ENCODE results near the gene ZBTB40.

Gene ZBTB40

GRCh38 chr1:22428672-22429071, 23.0 kb upstream of the ZBTB40 start:
- DNase-seq: peak; percentile 88

DNA sequence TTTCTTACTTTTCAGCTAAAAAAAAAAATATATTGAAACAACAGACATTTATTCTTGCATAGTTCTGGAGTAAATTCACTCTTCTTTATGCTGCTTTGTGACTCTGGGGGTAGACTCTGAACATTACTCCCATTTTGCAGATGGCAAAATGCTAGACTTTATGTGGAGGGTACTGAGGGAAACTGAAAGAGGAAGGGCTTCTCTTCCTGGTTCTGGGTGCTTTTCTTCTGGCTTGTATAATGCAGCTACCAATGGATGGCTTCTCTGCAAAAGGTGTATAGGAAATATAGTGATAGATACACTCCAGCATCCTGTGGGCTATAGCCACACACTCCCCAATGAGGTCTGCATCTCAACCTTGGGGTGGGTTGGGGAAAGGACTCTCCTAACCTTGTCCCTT, 19.7 kb upstream of the ZBTB40 start:
- DNase-seq: no peak

- no peak for DNase-seq
These were observed 16.9 kb upstream of the ZBTB40 start for GRCh38 chr1:22434717-22435116.

GRCh38 chr1:22436948-22437347, 14.7 kb upstream of the ZBTB40 start:
- DNase-seq: no peak

GRCh38 chr1:22437573-22437972, 14.1 kb upstream of the ZBTB40 start:
- no peak for DNase-seq

GRCh38 chr1:22440582-22440981, 11.1 kb upstream of the ZBTB40 start:
- DNase-seq: peak; percentile 30

DNA sequence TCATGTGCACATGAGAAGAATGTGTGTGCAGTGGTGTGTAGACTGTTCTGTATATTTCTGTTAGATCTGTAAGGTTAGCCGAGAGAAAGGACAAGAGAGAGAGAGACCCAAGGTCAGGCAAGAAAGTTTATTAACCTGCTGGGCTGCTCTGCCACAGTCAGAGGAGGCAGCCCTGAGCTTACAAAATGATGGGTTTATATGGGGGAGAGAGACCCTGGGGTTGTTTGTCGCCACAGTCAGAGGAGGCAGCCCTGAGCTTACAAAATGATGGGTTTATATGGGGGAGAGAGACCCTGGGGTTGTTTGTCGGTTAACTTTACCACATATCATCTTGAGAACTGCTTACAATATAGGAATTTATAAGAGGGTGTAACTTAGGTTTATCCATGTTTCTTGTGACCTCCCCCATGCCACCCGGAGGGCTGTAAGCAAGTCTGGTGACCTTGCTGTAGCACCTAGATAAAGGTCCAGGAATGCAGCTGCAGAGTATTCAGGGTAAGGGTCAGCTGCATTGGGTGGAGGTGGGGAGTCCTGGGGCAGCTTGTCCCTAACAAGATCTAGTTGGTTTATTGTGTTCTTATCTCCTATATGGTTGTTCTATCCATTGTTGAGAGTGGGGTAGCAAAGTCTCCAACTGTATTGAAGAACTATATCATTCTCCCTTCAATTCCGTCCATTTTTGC, 9.3 kb upstream of the ZBTB40 start:
- DNase-seq: no peak

DNA sequence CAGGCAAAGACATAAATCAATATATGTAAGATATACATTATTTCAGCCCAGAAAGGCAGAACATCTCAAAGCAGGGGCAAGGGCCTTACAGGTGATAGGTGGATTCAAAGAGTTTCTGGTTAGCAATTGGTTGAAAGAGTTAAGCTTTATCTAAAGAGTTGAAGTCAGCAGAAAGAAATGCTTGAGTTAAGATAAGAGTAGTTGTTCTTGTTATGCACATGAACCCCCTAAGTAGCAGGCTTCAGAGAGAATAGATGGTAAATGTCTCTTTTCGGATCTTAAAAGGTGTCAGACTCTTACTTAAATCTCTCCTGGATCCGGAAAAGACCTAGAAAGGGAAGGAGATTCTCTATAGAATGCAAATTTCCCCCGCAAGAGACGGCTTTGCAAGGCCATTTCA, 8.3 kb upstream of the ZBTB40 start:
- no peak for DNase-seq

DNA sequence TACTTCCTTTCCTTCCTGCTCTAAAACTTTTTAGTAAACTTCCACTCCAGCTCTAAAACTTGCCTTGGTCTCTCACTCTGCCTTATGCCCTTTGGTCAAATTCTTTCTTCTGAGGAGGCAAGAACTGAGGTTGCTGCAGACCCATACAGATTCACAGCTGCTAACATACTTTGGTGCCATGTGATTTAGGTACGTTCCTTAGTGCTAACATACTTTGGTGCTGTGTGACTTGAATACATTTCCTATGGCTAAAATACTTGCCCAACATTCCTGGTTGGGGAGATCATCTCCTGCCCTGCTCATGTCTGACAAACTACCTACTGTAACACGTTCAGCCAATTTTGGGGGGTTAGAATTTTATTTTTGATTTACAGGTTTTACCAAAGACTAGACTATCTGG, 6.8 kb upstream of the ZBTB40 start:
- DNase-seq: no peak

GRCh38 chr1:22447621-22448111, 4.0 kb upstream of the ZBTB40 start:
- no peak for DNase-seq

GRCh38 chr1:22449636-22450035, 2.0 kb upstream of the ZBTB40 start:
- DNase-seq: no peak

DNA sequence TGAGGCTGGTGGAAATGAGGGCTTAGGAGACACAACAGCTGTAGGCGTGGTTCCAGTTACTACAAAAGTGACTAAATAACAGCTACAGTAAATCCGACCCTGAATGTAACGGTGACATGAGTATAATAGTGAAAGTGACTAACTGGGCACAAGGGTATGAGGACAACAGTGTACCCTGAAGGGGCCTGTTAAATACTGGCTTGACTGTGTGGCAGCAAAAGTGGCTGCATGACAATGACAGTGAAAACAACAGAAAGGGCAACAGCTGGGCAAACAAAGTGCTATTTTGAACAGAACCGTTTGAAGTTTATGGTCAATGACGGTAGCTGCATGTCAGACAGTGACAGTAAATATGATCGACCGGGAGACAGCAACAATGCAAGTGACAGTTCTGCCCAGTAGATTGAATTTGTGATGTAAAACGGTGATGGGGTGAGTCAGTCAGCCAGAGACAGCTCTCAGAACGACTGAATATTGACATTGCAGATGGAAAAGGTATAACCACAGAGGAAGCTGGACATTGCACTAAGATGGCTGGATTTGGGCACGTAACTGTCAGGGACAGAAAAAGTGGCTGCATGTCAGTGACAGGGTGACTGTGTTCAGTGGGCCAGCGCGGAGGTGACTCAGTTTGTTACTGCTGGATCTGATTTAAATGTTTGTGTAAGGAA, 1.2 kb upstream of the ZBTB40 start:
- DNase-seq: peak; percentile 97

- peak; percentile 80 for DNase-seq
These were observed 868 bp downstream of the ZBTB40 start for GRCh38 chr1:22452481-22452957.

GRCh38 chr1:22453181-22453580, 1.5 kb downstream of the ZBTB40 start:
- no peak for DNase-seq

- no peak for DNase-seq
These were observed 2.9 kb downstream of the ZBTB40 start for GRCh38 chr1:22454476-22455056.

GRCh38 chr1:22457345-22457744, 5.7 kb downstream of the ZBTB40 start:
- DNase-seq: no peak

- DNase-seq: no peak
These were observed 6.2 kb downstream of the ZBTB40 start for GRCh38 chr1:22457836-22458235.

GRCh38 chr1:22461100-22461499, 9.4 kb downstream of the ZBTB40 start:
- no peak for DNase-seq

- no peak for DNase-seq
These were observed 10.3 kb downstream of the ZBTB40 start for GRCh38 chr1:22461678-22462527.

GRCh38 chr1:22462928-22463327, 11.3 kb downstream of the ZBTB40 start:
- DNase-seq: no peak

DNA sequence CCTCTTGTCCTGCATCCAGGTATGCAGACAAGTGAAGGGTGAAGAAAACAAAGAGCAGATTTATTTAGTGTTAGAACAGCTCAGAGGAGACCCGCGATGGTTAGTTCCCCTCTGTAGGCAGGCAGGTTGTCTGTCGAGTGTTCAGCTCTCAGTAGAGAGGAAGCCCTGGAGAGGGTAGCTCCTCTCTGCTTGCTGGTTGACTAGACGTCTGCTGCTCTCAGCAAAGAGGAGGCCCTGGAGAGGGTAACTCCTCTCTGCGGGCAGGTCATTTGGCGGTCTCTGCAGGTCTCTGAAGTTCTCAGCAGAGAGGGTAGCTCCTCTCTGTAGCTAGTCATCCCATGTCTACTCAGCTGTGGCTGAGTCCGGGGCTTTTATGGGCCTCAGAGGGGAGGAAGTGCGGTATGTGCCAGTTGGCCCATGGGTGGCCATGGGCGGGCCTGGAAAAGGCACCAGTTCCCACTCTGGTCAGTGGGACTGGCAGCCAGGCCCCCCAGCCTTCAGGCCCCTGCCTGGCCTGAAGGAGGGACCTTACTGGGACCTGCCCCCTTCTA, 13.4 kb downstream of the ZBTB40 start:
- DNase-seq: no peak

DNA sequence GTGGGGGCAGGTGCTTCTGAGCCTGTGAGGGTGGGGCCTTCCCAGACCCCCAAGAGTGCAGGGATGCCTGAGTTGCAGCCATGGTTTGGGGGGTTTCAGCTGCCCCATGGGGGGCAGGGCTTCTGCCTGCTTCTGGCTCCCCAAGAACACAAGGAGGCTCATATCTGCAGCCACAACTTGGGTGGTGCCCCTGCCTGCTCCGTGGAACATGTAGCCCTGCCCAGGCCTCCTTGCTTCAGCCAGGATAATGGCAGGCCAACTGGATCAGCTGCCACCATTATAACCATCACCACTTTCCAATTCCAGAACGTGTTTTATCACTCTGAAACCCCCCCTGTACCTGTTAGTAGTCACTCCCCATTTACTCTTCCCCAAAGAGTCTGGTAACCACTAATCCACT, 14.0 kb downstream of the ZBTB40 start:
- DNase-seq: no peak

DNA sequence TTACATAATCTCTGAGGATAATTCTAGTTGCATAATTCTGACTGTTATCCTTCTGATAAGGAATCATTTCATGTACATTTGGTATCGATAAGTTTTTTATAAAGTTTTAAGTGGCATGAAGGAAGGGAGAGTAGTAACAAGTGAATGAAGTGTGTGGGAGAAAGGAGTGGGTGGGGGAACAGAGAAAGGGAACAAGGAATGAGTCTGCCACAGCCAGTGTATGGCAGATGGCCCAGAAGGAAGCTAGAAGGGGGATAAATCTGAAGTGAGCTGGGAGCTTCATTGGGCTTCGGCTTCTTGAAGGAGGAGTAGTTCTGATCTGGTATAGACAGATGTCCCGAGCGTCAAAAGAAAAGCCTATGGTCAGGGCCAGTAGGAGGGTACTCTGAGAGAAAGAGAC, 18.6 kb downstream of the ZBTB40 start:
- no peak for DNase-seq

Data from DMS53 (cell line).